Measurements from ENCODE around the gene RYR3.

Gene RYR3

DNA sequence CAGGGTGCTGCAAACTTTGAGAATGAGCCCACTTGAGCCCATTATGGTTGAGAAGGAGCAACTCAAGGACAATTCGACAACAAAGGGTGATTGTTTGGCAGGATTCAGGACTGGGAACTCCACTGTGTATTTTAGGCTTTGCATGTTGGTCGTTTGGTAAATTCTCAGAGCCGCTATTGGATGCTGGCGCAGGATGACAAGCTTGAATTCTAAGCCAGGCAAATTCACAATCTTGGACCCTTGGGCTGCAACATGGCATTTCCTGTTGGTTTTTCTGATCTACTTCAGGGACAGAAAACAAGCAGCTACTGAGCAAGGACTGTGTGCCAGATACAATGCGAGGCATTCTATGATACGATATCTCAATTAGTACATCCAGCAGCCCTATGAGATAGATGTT, 82.8 kb downstream of the RYR3 start:
- no peak for DNase-seq

DNA sequence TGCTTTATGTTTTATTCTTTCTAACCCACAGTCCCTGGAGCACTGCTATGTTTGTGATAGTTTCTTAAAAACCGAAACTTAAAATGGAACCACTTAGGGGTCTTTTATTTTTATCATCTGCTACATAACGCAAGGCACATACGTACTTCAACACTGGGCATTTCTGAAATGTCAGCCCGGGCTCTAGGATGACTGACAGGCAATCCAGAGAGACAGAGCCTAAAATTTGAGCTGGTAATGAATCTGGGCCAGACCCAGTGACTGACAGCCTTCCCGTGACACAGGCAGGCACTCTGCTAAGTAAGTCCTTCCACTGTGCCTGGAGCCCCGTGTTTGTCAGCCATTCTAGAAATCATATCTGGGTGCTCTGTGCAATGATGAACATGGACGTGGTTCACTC, 84.6 kb downstream of the RYR3 start:
- no peak for DNase-seq

DNA sequence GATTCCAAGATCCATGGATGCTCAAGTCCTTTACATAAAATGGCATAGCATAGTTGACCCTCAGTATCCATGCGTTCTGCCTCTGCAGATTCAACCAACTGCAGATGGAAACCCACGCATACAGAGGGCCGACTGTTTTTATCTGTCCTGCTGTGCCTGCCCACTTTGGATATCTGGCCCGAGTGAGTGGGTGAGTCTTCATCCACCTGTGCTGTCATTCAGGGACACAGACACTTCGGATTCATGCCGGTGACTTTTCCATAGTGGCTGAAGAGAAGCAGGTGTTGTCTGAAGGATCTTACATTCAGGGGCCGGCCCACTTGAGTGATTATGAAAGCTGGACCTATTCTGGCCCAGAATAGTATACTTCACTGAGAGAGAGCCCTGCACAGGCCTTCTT, 85.1 kb downstream of the RYR3 start:
- no peak for DNase-seq

DNA sequence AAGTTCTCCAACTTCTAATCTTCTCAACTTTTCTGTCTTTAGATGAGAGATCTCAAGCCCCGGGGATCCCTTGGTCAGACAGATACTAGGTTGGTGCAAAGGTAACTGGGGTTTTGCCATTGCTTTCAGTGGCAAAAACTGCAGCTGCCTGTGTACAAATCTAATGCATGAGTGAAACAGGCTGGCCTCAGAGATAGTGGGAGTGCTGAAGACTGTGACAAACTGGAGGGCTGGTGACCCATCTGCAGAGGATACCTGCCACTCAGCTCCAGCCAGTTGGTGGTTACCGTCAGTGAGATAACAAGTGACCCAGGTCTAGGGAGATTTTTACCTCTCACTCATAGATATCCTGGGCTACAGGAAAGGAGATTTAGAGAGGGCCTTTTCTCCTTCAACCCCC, 85.7 kb downstream of the RYR3 start:
- DNase-seq = no peak

DNA sequence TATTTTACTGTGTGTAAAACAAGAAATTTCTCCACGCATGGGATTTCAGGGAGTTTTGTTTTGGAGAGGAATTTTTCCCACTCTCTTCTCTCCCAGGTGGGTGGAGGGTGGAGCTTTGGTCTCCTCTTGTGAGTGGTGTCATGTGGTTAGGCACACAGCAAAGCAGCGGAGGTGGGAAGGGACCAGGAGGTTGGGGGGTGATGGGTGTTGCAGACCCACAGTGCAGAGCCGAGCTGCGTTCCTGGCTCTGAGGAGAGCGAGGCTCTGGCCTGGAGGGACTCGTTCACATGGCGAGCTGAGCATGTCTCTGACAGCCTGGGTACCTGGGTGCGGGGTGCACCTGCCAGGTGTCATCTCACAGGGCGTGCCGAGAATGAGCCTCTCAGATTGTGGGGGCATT, 87.8 kb downstream of the RYR3 start:
- DNase-seq = no peak

DNA sequence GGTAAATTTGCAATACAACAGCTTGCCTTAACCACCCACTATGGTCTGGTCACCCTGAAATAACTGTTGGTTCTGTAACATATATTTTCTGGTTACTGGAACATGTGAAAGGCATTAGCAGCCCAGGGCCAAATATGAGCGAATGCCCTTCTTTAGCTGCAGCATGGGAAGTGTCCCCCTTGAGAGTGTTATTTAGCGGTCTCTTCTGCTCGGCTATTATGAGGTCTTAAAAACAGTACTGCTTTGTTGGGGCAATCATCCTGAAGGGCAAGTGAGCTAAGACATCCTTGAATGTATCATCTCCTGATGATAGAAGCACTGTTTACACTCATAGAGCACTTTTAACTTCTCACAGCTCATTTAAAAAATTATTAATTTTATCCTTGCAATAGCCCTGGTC, 90.2 kb downstream of the RYR3 start:
- DNase-seq = no peak

DNA sequence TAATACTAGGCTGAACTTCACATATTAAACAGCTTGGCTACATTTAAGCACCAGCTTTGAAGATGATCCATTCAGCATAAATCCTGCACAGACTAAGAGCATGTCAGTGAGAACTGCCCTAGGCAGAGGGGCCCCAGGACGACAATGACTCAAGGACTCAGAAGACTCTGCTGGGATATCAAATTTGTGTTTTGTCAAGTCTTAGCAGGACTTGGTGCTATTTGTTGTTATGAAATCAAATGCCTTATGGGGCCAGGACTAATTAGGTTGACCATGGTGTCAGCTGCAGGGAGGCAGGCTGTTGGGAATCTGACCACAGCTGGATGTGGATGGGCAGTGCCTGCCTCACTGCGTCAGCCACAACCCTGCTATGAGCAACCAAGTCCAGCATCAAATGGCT, 91.8 kb downstream of the RYR3 start:
- DNase-seq = no peak

DNA sequence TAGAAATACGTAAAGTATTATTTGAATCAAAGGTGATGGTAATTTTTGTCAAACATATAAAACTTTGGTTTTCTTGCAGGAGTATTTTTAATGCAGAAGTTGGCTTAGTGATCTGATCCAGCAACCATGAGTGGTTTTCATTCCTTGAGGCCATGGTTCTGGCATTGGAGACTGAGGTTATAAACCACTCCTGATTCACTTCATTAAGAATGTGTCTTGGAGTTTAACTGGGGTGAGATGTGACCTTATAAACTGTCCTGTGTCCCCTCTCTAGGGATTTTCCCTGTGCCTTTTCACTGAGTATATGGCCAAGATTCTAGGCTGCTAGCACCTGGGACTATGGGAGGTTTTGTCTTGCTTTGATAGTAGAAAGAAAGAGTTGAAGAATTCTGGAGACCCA, 94.3 kb downstream of the RYR3 start:
- no peak for DNase-seq

DNA sequence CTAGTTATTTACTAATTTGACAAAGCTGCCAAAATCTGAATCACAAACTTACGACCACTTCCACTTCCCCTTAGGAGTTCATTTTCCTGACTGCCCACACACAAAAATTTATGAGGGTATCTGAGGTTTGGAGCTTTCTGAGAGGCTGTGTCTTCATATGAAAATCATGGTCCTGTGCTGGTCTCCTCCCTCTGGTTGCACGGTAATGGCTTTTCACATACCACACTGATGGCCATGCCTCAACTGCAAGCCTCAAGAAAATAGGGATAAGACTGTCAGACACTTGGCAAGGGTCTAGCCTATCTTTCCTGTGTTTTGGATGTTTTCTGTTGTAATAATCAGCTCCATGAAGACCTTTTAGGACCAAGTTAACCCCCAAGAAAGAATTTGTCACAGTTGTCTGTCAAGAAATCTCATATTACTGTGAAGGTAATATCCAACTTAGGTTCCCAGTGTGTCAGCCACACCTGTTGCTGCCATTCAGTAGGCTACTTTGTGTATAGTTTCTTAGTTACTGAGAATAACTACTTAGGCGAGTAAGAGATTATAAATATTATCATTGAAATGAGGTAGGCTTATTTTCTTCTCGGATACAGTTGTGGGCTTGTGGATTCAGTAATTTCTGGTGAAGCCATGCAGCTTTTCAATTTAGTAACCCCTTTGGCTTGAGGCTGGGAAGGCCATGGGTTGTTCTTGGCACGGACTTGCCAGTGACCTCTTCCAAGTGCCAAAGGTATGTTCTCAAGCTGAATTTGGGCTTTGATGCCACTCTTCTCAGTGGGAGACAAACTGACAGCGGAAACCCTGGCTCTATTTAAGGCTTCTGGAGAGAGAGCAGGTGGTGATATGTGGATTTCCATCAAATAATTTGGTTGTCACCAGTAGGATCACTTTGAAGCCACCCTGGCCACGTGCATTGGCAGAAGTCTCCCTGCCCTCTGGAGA, 101.1 kb downstream of the RYR3 start:
- no peak for DNase-seq

DNA sequence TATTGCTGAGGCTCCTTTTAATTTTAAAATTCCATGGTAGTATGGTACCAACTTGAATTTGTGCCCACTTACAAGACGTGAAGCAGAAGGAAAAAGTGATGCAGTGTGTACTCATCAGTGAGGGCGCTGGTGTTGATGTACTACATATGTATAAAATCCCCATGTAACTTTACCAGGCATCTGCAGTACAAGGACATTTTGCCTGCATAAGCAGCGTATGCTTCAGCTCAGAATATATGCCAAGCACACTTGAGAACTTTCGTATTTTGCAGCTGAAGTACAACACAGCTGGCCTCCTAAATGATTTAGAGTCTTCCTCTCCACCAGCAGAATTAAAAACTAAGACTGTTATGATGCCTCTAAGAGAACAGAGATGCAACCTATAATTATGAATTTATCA, 108.9 kb downstream of the RYR3 start:
- no peak for DNase-seq

DNA sequence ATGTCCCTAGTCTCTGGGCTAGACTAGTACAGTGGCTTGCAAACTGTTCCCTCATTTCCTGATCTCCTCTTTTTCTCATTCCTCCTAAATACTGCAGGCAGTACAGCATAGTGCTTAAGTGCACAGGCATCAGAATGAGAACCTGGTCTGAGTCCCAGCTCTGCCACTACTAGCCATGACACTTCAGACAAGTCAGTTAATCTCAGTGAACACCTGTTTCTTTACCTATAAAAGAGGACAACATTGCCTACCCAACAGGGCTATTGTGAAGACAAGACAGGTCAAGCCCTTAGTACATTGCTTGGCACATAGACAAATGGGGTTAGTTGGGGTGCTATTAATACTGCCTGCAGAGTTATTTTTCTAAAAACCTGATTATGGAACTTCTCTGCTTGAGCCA, 113.3 kb downstream of the RYR3 start:
- no peak for DNase-seq

DNA sequence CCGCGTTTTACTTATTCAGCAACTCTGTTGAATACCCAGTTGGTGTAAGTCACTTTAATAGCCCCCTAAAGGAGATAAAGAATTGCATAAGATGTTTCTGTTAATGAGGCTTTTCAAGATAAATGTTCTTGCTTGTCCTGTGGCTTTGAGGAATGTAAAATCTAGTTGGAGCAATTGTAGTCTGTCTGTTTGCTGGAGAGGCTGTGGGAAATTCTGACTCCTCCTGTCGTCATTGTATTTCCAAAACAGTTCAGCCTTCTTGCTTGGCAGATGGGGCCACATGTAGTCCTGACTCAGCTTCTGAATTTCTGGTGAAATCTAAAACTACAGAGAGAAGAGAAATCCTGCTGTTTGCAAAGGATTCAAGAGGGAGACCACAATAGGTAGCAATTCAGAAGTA, 114.4 kb downstream of the RYR3 start:
- DNase-seq = no peak

DNA sequence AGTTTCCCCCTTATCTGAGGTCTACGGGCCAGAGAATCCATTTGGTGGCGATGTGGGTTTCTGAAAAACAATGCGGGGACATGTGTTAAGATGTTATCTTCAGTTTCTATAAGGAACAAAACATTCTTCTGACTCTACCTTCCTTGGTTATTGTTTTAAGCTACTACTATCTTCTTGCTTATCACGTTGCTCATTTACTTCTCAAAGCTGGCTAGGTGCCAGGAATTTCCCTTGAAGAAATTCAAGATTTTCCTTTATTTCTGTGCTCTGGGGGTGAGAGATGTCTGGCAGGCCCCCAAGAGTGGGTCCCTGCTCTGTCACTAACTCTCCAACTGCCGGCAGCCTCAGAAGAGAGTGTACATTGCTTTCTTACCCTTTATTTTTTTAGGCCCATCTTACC, 119.8 kb downstream of the RYR3 start:
- no peak for DNase-seq

DNA sequence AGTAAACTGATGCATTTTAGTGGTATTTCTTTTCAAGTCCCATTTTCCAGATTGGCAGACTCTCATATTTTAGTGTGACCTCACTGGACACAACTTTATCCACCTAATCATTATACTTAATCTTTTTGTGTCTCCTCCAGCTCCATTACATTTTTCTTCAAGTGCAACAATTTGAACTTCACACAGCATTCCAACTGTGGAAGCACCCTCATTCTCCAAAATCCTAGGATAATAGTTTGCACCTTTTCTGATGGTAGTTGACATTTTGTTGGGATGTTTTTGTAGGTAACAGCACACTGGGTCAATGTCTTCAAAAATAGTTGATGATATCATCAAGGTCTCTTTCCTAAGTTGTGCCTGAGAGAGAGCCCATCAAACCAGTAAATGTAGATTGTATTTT, 123.1 kb downstream of the RYR3 start:
- DNase-seq = no peak

DNA sequence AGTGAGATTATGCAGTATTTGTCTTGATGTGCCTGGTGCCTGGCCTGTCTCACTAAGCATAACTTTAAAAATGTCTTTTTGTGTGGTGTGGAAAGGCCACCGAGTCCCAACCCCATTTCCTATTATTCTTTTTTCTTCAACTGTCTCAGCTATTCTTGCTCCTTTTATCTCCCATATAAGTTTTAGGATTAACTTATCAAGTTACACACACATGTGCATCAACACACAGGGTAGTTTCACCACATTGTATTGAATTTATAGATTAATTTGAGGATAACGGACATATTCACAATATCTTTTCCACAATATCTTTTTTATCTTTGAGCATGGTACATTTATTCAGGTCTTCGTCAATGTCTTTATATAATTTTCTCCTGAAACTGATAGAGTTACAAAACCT, 127.6 kb downstream of the RYR3 start:
- DNase-seq = no peak

DNA sequence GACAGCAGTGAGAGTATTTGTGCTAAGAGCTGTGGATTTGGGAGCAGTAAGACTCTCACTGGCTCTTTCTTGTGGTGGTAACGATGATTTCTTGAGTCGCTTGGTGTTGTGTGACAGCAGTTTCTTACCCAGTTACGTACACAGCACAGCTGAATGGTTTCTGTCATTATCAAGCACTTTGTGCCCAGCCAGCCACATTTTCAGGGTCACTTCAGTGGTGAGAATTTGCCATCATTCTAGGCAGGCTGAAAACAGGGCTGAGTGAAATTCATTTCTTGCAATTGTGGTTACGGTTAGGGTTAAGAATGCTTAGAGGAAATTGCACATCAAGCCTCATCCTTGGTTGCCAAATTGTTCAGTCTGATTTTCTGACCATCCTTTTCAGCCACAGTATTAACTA, 130.1 kb downstream of the RYR3 start:
- DNase-seq = no peak

DNA sequence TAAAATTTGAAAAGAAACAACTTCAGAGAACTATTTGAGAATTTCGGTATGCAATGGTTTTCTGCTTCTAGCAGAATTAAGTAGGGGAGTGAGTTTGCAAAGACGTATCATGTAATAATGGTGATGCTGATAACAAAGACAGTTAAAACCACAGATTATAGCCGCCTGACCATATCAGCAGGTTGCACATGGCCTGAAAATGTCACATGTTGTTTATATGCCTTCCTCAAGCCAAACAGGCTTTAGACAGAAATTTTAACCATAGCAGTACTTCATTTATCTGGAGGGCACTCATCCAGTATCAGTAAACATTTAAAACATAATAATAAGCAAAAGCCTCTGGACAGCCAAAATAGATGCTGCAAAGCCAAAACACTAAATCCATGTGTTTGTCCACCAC, 131.7 kb downstream of the RYR3 start:
- DNase-seq = no peak

DNA sequence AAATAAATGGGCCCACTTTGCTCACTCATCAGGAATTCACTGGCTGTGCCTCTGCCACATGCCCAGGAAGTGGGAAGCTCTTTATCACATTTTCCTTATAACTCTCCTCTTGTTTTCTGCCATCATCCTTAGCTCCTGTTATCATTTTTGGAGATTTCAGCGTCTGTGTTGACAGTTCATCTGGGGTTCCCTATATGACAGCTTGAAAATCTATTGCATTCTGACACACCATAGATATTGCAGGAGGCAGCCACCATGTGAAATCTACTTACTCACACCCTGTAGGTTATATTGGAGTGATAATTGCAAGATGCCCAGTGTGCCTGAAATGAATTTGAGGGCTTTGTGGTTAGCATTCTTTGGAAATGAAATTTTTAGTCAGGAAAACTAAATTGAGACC, 132.9 kb downstream of the RYR3 start:
- DNase-seq = no peak

DNA sequence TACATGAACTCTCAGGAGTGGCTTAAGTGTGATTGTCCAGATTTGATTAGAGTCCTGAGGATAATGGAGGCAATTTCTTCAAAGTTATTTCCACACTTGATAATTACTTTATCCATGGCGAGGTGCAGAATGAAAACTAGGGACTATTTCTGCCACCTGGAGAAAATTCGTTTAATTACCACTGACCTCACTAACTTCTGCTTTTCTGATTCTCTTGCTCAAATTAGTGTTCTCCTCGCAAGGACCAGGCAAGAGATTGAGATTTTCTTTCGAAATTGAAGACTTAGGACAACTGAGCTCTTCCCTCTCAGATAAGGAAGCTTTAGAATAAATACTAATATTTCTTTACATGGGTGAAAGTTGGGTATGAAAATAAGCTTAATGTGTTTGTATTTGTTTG, 135.2 kb downstream of the RYR3 start:
- DNase-seq = no peak

DNA sequence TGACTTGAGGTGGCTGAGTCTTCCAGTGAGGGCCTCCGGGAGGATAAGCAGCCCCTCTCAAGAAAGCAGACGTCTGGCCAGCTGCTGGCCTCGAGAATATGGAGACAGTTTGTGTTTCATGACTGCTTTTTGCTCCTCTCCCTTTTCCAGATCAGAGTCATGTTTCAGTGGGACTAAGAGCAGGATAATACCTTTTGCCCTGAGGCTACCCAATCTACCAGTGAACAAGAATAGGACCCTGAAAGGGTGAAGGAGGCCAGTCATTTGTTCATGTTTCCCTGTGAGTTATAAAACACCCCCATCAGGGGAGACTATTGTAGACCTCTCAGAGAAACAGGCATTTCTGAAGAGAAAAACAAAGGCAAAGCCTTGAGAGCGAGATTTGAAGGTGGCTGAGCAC, 137.4 kb downstream of the RYR3 start:
- DNase-seq = no peak

DNA sequence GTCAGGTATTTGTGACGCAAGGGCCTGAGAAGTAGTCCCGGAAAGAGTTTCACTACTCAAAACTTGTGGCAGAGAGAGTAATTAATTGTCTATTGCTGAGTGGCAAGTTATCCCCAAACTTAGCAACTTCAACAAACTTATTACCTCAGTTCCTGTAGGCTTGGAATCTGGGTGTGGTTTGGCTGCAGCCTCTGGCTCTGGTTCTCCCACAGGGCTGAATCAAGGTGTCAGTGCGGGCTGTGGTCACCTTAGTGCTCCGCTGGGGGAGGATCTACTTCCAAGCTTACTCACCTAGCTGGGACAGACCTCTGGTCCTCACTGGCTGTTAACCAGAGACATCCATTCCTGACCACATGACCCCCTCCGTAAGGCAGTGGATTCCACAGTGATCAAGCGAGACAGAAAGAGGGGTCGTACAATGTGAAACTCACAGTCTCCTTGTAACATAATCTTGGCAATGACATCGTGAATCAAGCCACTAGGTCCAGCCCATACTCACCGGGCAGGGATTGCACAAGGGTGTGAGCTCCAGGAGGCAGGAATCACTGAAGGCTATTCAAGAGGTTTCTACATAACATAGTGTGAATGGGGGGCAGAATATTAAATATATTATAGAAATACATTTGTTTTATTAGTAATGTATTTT, 138.3 kb downstream of the RYR3 start:
- DNase-seq = no peak

DNA sequence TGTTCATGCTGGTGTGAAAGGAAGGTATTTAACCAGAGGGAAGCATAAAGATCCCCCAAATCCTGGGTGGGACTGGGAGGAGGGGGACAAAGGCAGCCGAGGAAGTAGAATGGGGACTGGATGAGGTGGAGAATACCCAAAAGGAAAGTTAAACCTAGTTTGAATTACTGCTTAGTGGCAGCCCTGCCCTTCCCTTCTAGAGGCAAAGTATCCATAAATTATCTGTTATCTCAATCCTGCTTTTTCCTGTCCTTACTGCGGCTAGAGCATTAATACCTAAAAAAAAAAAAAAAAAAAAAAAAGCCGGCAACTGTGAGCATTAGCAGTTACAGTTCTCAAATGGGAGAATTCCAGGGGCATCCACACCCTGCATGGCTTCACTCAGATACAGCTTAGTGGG, 139.0 kb downstream of the RYR3 start:
- DNase-seq = no peak

DNA sequence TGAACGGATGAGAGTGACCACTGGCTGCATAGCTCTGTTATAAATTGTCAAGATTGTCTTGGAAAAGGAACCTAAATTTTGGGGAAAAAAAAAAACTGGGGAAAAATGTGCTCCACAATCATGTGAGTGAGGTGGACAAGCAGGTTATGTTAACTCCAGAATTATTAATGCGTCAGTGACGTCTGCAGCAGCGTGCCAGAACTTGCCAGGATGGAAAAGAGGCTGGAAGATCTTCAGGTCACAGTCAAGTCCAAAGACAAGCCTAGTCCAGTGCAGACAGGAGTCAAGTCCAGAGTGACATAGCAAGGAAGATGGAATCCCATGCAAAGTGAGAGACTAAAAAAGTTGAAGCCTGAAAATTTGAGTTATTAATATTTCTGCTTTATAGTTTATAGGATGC, 140.6 kb downstream of the RYR3 start:
- DNase-seq = no peak

DNA sequence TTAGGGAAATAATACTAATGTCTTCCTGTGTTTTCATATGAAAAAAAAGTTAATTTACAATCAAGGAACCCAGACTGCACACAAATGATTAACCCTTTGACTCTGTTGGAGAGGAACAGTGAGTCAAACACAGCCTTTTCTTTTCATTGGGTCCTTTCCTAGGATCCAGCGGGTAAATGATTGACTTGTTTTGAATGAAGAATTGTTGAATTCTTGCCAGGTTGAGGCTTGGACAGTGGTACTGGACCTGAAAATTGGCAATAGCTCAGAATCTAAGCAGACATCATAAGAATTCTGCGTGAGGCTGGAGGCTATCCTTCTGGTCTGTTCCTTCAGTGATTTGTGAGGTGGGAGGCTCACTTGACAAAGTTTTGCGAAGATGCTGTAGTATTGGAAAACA, 143.0 kb downstream of the RYR3 start:
- no peak for DNase-seq

DNA sequence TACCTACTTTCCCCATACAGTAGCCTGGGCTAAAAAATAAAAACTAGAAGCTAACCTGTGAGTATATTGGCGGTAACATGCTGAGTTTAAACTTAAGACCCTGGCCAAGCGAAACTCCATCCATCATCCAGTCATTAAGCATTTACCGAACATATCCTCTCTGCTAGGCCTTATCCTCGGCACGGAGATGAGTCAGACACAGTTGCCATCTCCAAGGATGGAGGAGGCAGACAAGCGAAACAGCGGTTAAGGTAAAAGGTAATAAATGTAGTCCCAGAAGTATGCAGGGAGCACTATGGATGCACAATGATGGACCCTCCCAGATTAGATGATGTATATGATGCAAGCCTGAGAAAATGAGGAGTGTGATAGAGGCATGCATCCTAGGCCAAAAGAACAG, 143.6 kb downstream of the RYR3 start:
- no peak for DNase-seq
